ENCODE measurements around the gene SSX2IP.

GRCh38 chr1:84675106-84675505 lies 15.2 kb downstream of the SSX2IP start:
- TF ChIP-seq EP300 (IDR thresholded peaks at IDR 0.05) (no peak), POLR2A (IDR thresholded peaks at IDR 0.05) (no peak), CTCF (IDR thresholded peaks at IDR 0.05) (no peak), POLR2AphosphoS5 (IDR thresholded peaks at IDR 0.05) (no peak)
